Mucosa of descending colon (tissue), 3 donors: ENCODE results near the gene KHSRP. TPM values are rescaled to one million over a fixed set of nuclear protein-coding genes. Genes with fewer than 3 reads are reported as not detected.
A peak's percentile ranks its signal among the peaks of the same experiment; 100 is the strongest.

Source experiments
- ATAC-seq: fragments of 200-7000 bp; cut with Tn5 transposase; one replicate; pipeline ENCODE4 v1.9.1; 2020; ENCODE audit warnings: mild to moderate bottlenecking, moderate library complexity
- DNase-seq, 3 donors: peaks; one replicate each; pipeline ENCODE4 v3.0.0-alpha.2; 2020
- H3K36me3 ChIP-seq: fragments of 200-600 bp; one replicate; pipeline ENCODE4 v1.8.0; 2021; ENCODE audit warnings: low read depth, mild to moderate bottlenecking
- H3K4me1 ChIP-seq: fragments of 200-600 bp; one replicate; pipeline ENCODE4 v1.8.0; 2021; ENCODE audit warnings: low read depth, mild to moderate bottlenecking
- H3K4me3 ChIP-seq: fragments of 200-600 bp; one replicate; pipeline ENCODE4 v1.8.0; 2021; ENCODE audit warnings: mild to moderate bottlenecking
- H3K9me3 ChIP-seq: fragments of 200-600 bp; one replicate; pipeline ENCODE4 v1.8.0; 2021; ENCODE audit warnings: mild to moderate bottlenecking
- CTCF ChIP-seq: fragments of 200-600 bp; IDR thresholded peaks from one replicate; pipeline ENCODE4 v1.8.0; 2022; ENCODE audit warnings: antibody characterized with exemption, mild to moderate bottlenecking
- intact Hi-C, 2 donors: fragments of 100-400 bp; cut with DNase I in 1 of 2; cut with micrococcal nuclease in 1 of 2; formaldehyde crosslinking; loops; one replicate each; pipeline versions ENCODE4 v1.11.0 to v1.11.1; 2022; cut with DNase I, micrococcal nuclease
- total RNA-seq, 3 donors: library from RNA; stranded (reverse); fragmentation: NEBNext Ultra II Directional in 2 of 3; extraction: Animal tissue kit (Norgen Biotek cat#: 25700) in 2 of 3; gene quantifications; one replicate each; pipeline versions ENCODE4 v1.2.1 to v1.2.4, GENCODE V29; 2021 to 2023
- donor health status: DM: no; HTN: no; CAD: no; lungs with moderate emphysema.
- donor health status: DM: no; HTN: no; CAD: no.
- donor health status: DM: no; HTN: yes; CAD: no.

The KHSRP gene
- total RNA-seq, 3 donors from 2014 or later = 187 to 241 (median 236) TPM

GRCh38 chr19:6460099-6460884, 35.7 kb upstream of the KHSRP start:
- H3K4me3 ChIP-seq = peak overlapping the region; percentile 56
- no peaks in the 10 kb centered on the region for H3K9me3 ChIP-seq
- peaks cover 31% of the 10 kb centered on the region for H3K4me1 ChIP-seq
- no peaks in the 10 kb centered on the region for H3K36me3 ChIP-seq
- ATAC-seq = peak; percentile 76
- TF ChIP-seq CTCF = peak; percentile 57
- intact Hi-C loops = no loop called here
- DNase-seq = peak; percentile 98 to 99 (median 98)

GRCh38 chr19:6459262-6460098, 34.9 kb upstream of the KHSRP start, which contains the start of gene SLC25A23:
SLC25A23 (minus strand) TSS chr19:6459792; CDS start chr19:6459628, 164 bp downstream.
- no peak for TF ChIP-seq CTCF
- H3K4me3 ChIP-seq = peak within 1 kb of the TSS; percentile 56
- intact Hi-C loops = no loop called here
- DNase-seq (peak; percentile 79 to 88 (median 84)), ATAC-seq (peak; percentile 58)
- H3K4me1 ChIP-seq = peaks cover 31% of the 10 kb centered on the region
- H3K36me3 ChIP-seq = peaks cover 3% of the 10 kb centered on the region
- no peaks in the 10 kb centered on the region for H3K9me3 ChIP-seq

GRCh38 chr19:6458695-6459261, 34.2 kb upstream of the KHSRP start:
- H3K4me3 ChIP-seq = peak overlapping the region; percentile 56
- H3K36me3 ChIP-seq = peaks cover 8% of the 10 kb centered on the region
- peaks cover 27% of the 10 kb centered on the region for H3K4me1 ChIP-seq
- intact Hi-C loops = no loop called here
- DNase-seq (peak; percentile 38 to 67 (median 67)), ATAC-seq (peak; percentile 27)
- no peak for TF ChIP-seq CTCF
- peaks cover 6% of the 10 kb centered on the region for H3K9me3 ChIP-seq

GRCh38 chr19:6457958-6458694, 33.5 kb upstream of the KHSRP start:
- no peak overlapping the region for H3K4me3 ChIP-seq
- peaks cover 20% of the 10 kb centered on the region for H3K4me1 ChIP-seq
- H3K9me3 ChIP-seq = peaks cover 7% of the 10 kb centered on the region
- no peak for TF ChIP-seq CTCF
- intact Hi-C loops = no loop called here
- peaks cover 8% of the 10 kb centered on the region for H3K36me3 ChIP-seq
- no peak for DNase-seq
- ATAC-seq = no peak

- intact Hi-C loops = no loop called here
Measured at GRCh38 chr19:6455924-6456323, 31.3 kb upstream of the KHSRP start.

More at GRCh38 chr19:6455924-6456323, 31.3 kb upstream of the KHSRP start:
- Histone ChIP-seq H3K36me3 (peaks cover 8% of the 10 kb centered on the region), H3K9me3 (peaks cover 7% of the 10 kb centered on the region), H3K4me1 (peaks cover 6% of the 10 kb centered on the region), H3K4me3 (no peak overlapping the region)
- no peak for TF ChIP-seq CTCF
- ATAC-seq (no peak), DNase-seq (no peak)
